HepG2 (cell line): ENCODE measurements around the gene S100A8.

Source experiments
- FOXA3 ChIP-seq: IDR thresholded peaks from 2 replicates; pipeline ENCODE4 v1.6.1; 2016; ENCODE audit warnings: missing genetic modification reagents, missing compliant biosample characterization
- HNRNPH1 ChIP-seq: fragments of 200-400 bp; formaldehyde crosslinking; optimal IDR thresholded peaks from 2 replicates; pipeline ENCODE3; 2017; ENCODE audit warnings: mild to moderate bottlenecking, low read depth, low read length
- ZNF256 ChIP-seq: sonication (generic); formaldehyde crosslinking; conservative IDR thresholded peaks from 2 replicates; pipeline ENCODE4 v1.4.0; 2020; ENCODE audit warnings: missing genetic modification reagents
- TF ChIP-seq, protein P1 (sequence below): sonication (generic); formaldehyde crosslinking; IDR thresholded peaks from 2 replicates; pipeline ENCODE4 v1.8.0; 2022; ENCODE audit warnings: mild to moderate bottlenecking, missing genetic modification reagents; ENCODE audit not compliant: insufficient replicate concordance
- TF ChIP-seq, protein P2 (sequence below): sonication (generic); formaldehyde crosslinking; IDR thresholded peaks from 2 replicates; pipeline ENCODE4 v1.8.1; 2023; ENCODE audit warnings: missing genetic modification reagents, mild to moderate bottlenecking, borderline replicate concordance

DNA sequence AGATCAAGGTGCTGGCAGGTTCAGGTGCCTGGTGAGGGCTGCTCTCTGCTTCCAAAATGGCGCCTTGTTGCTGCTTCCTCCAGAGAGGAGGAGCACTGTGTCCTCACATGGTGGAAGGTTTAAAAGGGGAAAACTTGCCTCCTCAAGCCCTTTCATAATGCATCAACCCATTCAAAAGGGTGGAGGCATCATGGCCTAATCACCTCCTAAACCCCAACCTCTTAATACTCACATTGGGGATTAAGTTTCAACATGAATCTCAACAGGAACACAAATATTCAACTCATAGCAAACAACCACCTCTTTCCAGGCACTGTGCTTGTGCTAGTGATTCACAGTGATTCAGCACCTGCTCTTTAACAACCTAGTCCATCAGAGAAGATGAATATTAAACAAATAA is 19.6 kb downstream of the S100A8 start:
- no peak for TF ChIP-seq HNRNPH1
- TF ChIP-seq, protein P1, sequence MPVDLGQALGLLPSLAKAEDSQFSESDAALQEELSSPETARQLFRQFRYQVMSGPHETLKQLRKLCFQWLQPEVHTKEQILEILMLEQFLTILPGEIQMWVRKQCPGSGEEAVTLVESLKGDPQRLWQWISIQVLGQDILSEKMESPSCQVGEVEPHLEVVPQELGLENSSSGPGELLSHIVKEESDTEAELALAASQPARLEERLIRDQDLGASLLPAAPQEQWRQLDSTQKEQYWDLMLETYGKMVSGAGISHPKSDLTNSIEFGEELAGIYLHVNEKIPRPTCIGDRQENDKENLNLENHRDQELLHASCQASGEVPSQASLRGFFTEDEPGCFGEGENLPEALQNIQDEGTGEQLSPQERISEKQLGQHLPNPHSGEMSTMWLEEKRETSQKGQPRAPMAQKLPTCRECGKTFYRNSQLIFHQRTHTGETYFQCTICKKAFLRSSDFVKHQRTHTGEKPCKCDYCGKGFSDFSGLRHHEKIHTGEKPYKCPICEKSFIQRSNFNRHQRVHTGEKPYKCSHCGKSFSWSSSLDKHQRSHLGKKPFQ: no peak
- no peak for TF ChIP-seq FOXA3 (CRISPR knock-in tag)
- TF ChIP-seq ZNF256 (CRISPR knock-in tag): no peak
- TF ChIP-seq, protein P2, sequence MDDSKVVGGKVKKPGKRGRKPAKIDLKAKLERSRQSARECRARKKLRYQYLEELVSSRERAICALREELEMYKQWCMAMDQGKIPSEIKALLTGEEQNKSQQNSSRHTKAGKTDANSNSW (CRISPR knock-in tag): no peak
